ENCODE measurements around the gene TSPO.

The TSPO gene

DNA sequence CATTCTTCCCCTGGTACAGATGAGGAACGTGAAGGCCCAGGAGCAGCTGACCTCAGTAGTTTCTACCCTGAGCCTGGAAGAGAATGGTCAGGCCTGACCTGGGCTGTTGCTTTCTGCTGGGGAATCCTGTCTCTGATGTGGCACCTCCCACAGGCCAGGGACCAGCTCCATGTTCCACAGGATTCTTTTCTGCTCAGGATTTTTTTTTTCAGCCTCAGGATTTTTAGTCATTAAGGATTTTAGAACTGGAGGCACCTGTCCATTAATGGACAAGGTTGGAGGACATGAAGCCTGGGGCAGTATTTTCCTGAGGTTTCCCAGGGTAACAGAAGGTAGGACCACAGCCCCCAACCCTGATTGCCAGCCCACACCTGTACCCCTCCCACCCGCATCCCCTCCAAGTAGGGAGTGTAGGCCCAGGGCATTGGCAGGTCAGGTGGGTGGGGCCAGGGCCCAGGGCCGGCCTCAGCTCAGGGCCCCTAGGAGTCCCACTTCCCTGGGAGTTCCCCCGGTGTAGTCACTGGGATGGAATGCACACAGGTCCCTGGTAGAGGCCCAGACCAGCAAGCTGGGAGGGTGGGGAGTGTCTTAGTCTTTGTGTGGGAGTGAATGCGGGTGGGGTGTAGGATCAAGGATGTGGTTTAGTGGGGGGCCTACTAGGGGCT is 24.7 kb upstream of the TSPO start:
- peak; percentile 91 for DNase-seq (ENCODE audit: low spot score)
- Histone ChIP-seq H3K27ac (ENCODE audit: poor library complexity, severe bottlenecking) (peak overlapping the region; percentile 89), H3K36me3 (ENCODE audit: low read depth) (peaks cover 4% of the 10 kb centered on the region; the same call in 1 of the 2 replicates), H3K4me1 (ENCODE audit: insufficient read depth, poor library complexity, severe bottlenecking) (peaks cover 20% of the 10 kb centered on the region), H3K27me3 (ENCODE audit: insufficient read depth, poor library complexity, severe bottlenecking) (no peaks in the 10 kb centered on the region), H3K9me3 (ENCODE audit: severe bottlenecking) (no peaks in the 10 kb centered on the region), H3K4me3 (ENCODE audit: severe bottlenecking) (no peak overlapping the region)
- ATAC-seq (ENCODE audit: low read depth): peak; percentile 94
- TF ChIP-seq, protein P1, sequence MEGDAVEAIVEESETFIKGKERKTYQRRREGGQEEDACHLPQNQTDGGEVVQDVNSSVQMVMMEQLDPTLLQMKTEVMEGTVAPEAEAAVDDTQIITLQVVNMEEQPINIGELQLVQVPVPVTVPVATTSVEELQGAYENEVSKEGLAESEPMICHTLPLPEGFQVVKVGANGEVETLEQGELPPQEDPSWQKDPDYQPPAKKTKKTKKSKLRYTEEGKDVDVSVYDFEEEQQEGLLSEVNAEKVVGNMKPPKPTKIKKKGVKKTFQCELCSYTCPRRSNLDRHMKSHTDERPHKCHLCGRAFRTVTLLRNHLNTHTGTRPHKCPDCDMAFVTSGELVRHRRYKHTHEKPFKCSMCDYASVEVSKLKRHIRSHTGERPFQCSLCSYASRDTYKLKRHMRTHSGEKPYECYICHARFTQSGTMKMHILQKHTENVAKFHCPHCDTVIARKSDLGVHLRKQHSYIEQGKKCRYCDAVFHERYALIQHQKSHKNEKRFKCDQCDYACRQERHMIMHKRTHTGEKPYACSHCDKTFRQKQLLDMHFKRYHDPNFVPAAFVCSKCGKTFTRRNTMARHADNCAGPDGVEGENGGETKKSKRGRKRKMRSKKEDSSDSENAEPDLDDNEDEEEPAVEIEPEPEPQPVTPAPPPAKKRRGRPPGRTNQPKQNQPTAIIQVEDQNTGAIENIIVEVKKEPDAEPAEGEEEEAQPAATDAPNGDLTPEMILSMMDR (IDR thresholded peaks at IDR 0.05; ENCODE audit: poor library complexity, severe bottlenecking): no peak

DNA sequence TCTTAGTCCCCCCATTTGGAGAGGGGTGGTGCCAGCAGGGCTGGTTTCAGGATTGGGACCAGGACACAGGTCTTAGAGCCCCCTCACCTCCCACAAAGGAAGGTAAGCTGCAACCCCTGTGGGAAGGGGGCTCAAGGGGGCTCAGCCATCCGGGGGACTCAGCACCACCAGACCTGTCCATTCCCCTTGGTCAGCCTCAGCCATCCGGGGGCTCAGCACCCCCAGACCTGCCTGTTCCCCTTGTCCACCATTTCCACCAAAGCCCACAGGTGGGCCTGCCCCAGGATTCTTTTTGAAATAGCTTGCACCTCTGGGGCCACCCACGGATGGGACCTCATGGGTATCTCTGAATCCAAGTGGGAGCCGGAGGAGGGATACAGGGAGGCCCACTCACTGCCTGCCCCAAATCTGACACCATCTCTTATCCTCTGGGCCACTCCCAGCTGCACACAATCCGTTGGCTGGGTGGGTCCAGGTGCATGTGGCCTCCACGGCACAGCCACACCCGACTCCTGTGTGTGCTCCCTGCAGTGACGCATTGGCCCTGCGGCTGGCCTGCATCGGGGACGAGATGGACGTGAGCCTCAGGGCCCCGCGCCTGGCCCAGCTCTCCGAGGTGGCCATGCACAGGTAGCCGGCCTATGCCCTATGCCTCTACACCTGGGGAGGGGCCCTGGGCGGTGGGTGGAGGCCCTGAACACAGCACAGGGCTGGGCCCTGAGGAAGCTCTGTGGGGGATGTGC is 24.0 kb upstream of the TSPO start:
- Histone ChIP-seq H3K4me1 (ENCODE audit: insufficient read depth, poor library complexity, severe bottlenecking) (peaks cover 20% of the 10 kb centered on the region), H3K27ac (ENCODE audit: poor library complexity, severe bottlenecking) (peak overlapping the region; percentile 89), H3K27me3 (ENCODE audit: insufficient read depth, poor library complexity, severe bottlenecking) (no peaks in the 10 kb centered on the region), H3K36me3 (ENCODE audit: low read depth) (peaks cover 4% of the 10 kb centered on the region; the same call in 1 of the 2 replicates), H3K4me3 (ENCODE audit: severe bottlenecking) (peak overlapping the region; percentile 24), H3K9me3 (ENCODE audit: severe bottlenecking) (no peaks in the 10 kb centered on the region)
- ATAC-seq (ENCODE audit: low read depth): peak; percentile 77
- peak; percentile 87 for DNase-seq (ENCODE audit: low spot score)
- TF ChIP-seq, protein P1 (IDR thresholded peaks at IDR 0.05; ENCODE audit: poor library complexity, severe bottlenecking): no peak

DNA sequence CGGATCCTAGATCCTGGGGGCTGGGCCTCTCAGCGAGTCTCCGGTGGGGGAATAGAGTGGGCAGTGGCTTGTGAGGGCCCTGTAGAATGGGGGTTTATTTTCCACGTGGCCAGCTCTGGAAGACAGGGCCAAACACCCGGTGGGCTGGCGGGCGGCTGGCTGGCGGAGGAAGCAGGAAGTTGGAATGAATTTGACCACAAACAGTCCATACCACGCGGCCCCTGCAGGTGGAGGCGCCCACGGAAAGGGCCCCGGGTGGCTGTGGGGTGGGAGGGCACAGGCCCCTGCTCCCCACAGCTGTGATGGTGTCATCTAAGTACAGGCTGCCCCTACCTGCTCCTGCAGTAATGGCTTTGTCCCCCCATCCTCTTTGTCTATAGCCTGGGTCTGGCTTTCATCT is 23.2 kb upstream of the TSPO start:
- no peaks in the 10 kb centered on the region for H3K9me3 ChIP-seq (ENCODE audit: severe bottlenecking)
- ATAC-seq (ENCODE audit: low read depth) (no peak), DNase-seq (ENCODE audit: low spot score) (no peak)
- H3K27ac ChIP-seq (ENCODE audit: poor library complexity, severe bottlenecking): peak overlapping the region; percentile 89
- H3K36me3 ChIP-seq (ENCODE audit: low read depth): peaks cover 8% of the 10 kb centered on the region
- TF ChIP-seq, protein P1 (IDR thresholded peaks at IDR 0.05; ENCODE audit: poor library complexity, severe bottlenecking): no peak
- no peaks in the 10 kb centered on the region for H3K27me3 ChIP-seq (ENCODE audit: insufficient read depth, poor library complexity, severe bottlenecking)
- peak overlapping the region; percentile 24 for H3K4me3 ChIP-seq (ENCODE audit: severe bottlenecking)
- peaks cover 20% of the 10 kb centered on the region for H3K4me1 ChIP-seq (ENCODE audit: insufficient read depth, poor library complexity, severe bottlenecking)

DNA sequence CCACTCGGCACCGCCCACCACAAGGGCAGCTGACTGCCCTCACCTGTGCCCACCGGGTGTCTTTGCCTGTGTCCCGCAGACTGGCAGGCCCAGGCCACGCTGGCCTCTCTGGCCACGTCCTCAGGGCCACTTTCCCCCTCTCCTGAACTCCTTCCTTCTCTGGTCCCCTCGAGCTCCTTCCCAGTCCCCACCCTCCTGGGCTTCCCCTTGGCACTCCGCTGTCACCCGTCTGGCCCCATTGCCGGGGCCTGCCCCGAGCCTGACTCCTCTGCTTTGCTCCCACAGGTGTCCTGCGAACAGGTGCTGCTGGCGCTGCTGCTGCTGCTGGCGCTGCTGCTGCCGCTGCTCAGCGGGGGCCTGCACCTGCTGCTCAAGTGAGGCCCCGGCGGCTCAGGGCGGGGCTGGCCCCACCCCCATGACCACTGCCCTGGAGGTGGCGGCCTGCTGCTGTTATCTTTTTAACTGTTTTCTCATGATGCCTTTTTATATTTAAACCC is 22.4 kb upstream of the TSPO start:
- Histone ChIP-seq H3K27me3 (ENCODE audit: insufficient read depth, poor library complexity, severe bottlenecking) (no peaks in the 10 kb centered on the region), H3K9me3 (ENCODE audit: severe bottlenecking) (no peaks in the 10 kb centered on the region), H3K4me3 (ENCODE audit: severe bottlenecking) (no peak overlapping the region), H3K4me1 (ENCODE audit: insufficient read depth, poor library complexity, severe bottlenecking) (peaks cover 20% of the 10 kb centered on the region), H3K36me3 (ENCODE audit: low read depth) (peaks cover 12% of the 10 kb centered on the region), H3K27ac (ENCODE audit: poor library complexity, severe bottlenecking) (peak overlapping the region; percentile 89)
- DNase-seq (ENCODE audit: low spot score) (no peak), ATAC-seq (ENCODE audit: low read depth) (no peak)
- TF ChIP-seq, protein P1 (IDR thresholded peaks at IDR 0.05; ENCODE audit: poor library complexity, severe bottlenecking): no peak
